Trophoblast cell (in vitro differentiated cells and primary cell): Measurements from ENCODE around the gene NBAS.

Source experiments
- DNase-seq, 2 donors: peaks; one replicate each; pipeline ENCODE4 v3.0.0-alpha.2; 2016
- H2AFZ ChIP-seq: 2 replicates; pipeline ENCODE4 v1.6.1; 2013; ENCODE audit warnings: low read length, moderate library complexity, mild to moderate bottlenecking; ENCODE audit not compliant: insufficient read depth, poor library complexity
- H2AK5ac ChIP-seq: 2 replicates; pipeline ENCODE4 v1.6.1; 2013; ENCODE audit warnings: mild to moderate bottlenecking, low read length
- H2BK120ac ChIP-seq: 2 replicates; pipeline ENCODE4 v1.6.1; 2013; ENCODE audit warnings: low read length, mild to moderate bottlenecking, moderate library complexity; ENCODE audit not compliant: insufficient read depth, poor library complexity
- H2BK12ac ChIP-seq: 2 replicates; pipeline ENCODE4 v1.6.1; 2013; ENCODE audit warnings: mild to moderate bottlenecking, low read length, moderate library complexity
- H2BK5ac ChIP-seq: 2 replicates; pipeline ENCODE4 v1.6.1; 2013; ENCODE audit warnings: low read length, low read depth, moderate library complexity, mild to moderate bottlenecking; ENCODE audit not compliant: poor library complexity
- H3K14ac ChIP-seq: 2 replicates; pipeline ENCODE4 v1.6.1; 2013; ENCODE audit warnings: mild to moderate bottlenecking, low read length
- H3K18ac ChIP-seq: 2 replicates; pipeline ENCODE4 v1.6.1; 2013; ENCODE audit warnings: mild to moderate bottlenecking, low read length
- H3K23ac ChIP-seq: 2 replicates; pipeline ENCODE4 v1.6.1; 2013; ENCODE audit warnings: low read length
- H3K27ac ChIP-seq: 2 replicates; pipeline ENCODE4 v1.5.1; 2013; ENCODE audit warnings: low read depth, mild to moderate bottlenecking, inconsistent platforms, low read length, moderate library complexity
- H3K27me3 ChIP-seq: 2 replicates; pipeline ENCODE4 v1.6.1; 2013; ENCODE audit warnings: inconsistent platforms, mild to moderate bottlenecking, low read length, moderate library complexity; ENCODE audit not compliant: insufficient read depth
- H3K36me3 ChIP-seq, 2 experiments: 1 replicate in 1 of 2; 2 replicates in 1 of 2; pipeline ENCODE4 v1.6.1; 2013; ENCODE audit warnings: low read length in 2 of 2, mild to moderate bottlenecking in 2 of 2, moderate library complexity in 1 of 2; ENCODE audit not compliant: insufficient read depth in 2 of 2, control insufficient read depth in 1 of 2
- H3K4ac ChIP-seq: 2 replicates; pipeline ENCODE4 v1.6.1; 2013; ENCODE audit warnings: low read depth, mild to moderate bottlenecking, low read length, moderate library complexity
- H3K4me1 ChIP-seq, 2 experiments: 1 replicate in 1 of 2; 2 replicates in 1 of 2; pipeline ENCODE4 v1.6.1; 2013; ENCODE audit warnings: low read length in 2 of 2, mild to moderate bottlenecking in 2 of 2, moderate library complexity in 1 of 2; ENCODE audit not compliant: insufficient read depth in 2 of 2, control insufficient read depth in 1 of 2
- H3K4me2 ChIP-seq: 2 replicates; pipeline ENCODE4 v1.6.1; 2013; ENCODE audit warnings: inconsistent platforms, mild to moderate bottlenecking, low read length, moderate library complexity
- H3K4me3 ChIP-seq: 2 replicates; pipeline ENCODE4 v1.5.1; 2013; ENCODE audit warnings: mild to moderate bottlenecking, low read depth, low read length, inconsistent platforms
- H3K79me1 ChIP-seq: one replicate; pipeline ENCODE4 v1.6.1; 2013; ENCODE audit warnings: low read length
- H3K79me2 ChIP-seq: 2 replicates; pipeline ENCODE4 v1.6.1; 2013; ENCODE audit warnings: low read length, mild to moderate bottlenecking; ENCODE audit not compliant: control insufficient read depth, insufficient read depth, poor library complexity
- H3K9ac ChIP-seq: 2 replicates; pipeline ENCODE4 v1.6.1; 2013; ENCODE audit warnings: mild to moderate bottlenecking, low read length
- H3K9me3 ChIP-seq: 2 replicates; pipeline ENCODE4 v1.6.1; 2013; ENCODE audit warnings: low read depth, mild to moderate bottlenecking, control low read depth, inconsistent platforms, low read length; ENCODE audit not compliant: insufficient read depth
- H4K12ac ChIP-seq: 2 replicates; pipeline ENCODE4 v1.6.1; 2013; ENCODE audit warnings: low read depth, mild to moderate bottlenecking, low read length, moderate library complexity
- H4K8ac ChIP-seq: 2 replicates; pipeline ENCODE4 v1.6.1; 2013; ENCODE audit warnings: low read depth, mild to moderate bottlenecking, low read length, moderate library complexity
- H4K91ac ChIP-seq: one replicate; pipeline ENCODE4 v1.6.1; 2013; ENCODE audit warnings: low read depth, mild to moderate bottlenecking, low read length, moderate library complexity
- WGBS: extraction: QIAGEN DNeasy Blood & Tissue Kit; methylation state at CpG from one replicate; pipeline ENCODE4 v1.1.7; 2013; ENCODE audit warnings: missing lambda C conversion rate; ENCODE audit not compliant: insufficient read length, insufficient coverage; ENCODE audit errors: extremely low coverage; 5-methylcytosine and 5-hydroxymethylcytosine counted together

The NBAS gene

GRCh38 chr2:15429032-15429431 is 132.1 kb downstream of the NBAS start:
- H3K79me1 ChIP-seq = no peaks in the 10 kb centered on the region
- no peak overlapping the region for H2BK120ac ChIP-seq
- H3K27ac ChIP-seq = no peak overlapping the region
- no peak overlapping the region for H3K4me3 ChIP-seq
- DNase-seq = no peak
- H3K79me2 ChIP-seq = no peaks in the 10 kb centered on the region
- H3K36me3 ChIP-seq = peaks cover 0 to 2% of the 10 kb centered on the region in 2 experiments
- no peaks in the 10 kb centered on the region for H3K27me3 ChIP-seq
- no CpG with 5 or more reads among the region's 1 CpG for WGBS
- H3K23ac ChIP-seq = no peak overlapping the region
- no peak overlapping the region for H3K9ac ChIP-seq
- H3K14ac ChIP-seq = no peak overlapping the region
- no peaks in the 10 kb centered on the region for H3K9me3 ChIP-seq
- H3K18ac ChIP-seq = no peak overlapping the region
- H4K91ac ChIP-seq = no peak overlapping the region
- H4K12ac ChIP-seq = no peak overlapping the region
- H3K4ac ChIP-seq = no peak overlapping the region
- no peak overlapping the region for H2AFZ ChIP-seq
- no peaks in the 10 kb centered on the region for H3K4me1 ChIP-seq
- H3K4me2 ChIP-seq = no peak overlapping the region
- H4K8ac ChIP-seq = no peak overlapping the region
- no peak overlapping the region for H2AK5ac ChIP-seq
- no peak overlapping the region for H2BK5ac ChIP-seq
- no peak overlapping the region for H2BK12ac ChIP-seq

DNA sequence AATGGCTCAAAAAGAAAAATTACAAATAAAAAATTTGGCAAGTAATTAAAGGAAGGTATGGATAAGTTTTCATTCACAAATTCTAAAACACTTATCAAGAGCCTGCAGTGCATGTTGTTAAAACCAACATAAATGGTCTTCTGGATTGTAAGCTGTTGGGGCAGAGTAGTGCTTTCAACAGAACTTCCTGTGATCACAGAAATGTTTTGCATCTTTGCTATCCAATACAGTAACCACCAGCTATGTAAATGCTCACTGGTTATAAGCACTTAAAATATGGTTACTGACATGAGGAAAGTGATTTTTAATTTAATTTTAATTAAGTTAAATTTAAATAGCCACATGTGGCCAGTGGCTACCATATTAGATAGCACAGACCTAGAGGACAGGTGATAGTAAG is 133.1 kb downstream of the NBAS start:
- H2AFZ ChIP-seq = no peak overlapping the region
- H3K4me3 ChIP-seq = no peak overlapping the region

GRCh38 chr2:15426606-15427005 is 134.5 kb downstream of the NBAS start:
- no peak for DNase-seq
- Histone ChIP-seq H2BK12ac (no peak overlapping the region), H3K9me3 (no peaks in the 10 kb centered on the region), H3K4ac (no peak overlapping the region), H3K18ac (no peak overlapping the region), H4K8ac (no peak overlapping the region), H3K4me2 (no peak overlapping the region), H3K27ac (no peak overlapping the region), H2AK5ac (no peak overlapping the region), H2BK120ac (no peak overlapping the region), H3K79me2 (no peaks in the 10 kb centered on the region), H3K79me1 (no peaks in the 10 kb centered on the region), H3K4me1 (no peaks in the 10 kb centered on the region), H2BK5ac (no peak overlapping the region), H3K9ac (no peak overlapping the region), H3K14ac (no peak overlapping the region), H4K91ac (no peak overlapping the region), H3K23ac (no peak overlapping the region), H3K4me3 (no peak overlapping the region), H3K36me3 (peaks cover 0 to 2% of the 10 kb centered on the region in 2 experiments), H3K27me3 (no peaks in the 10 kb centered on the region), H2AFZ (no peak overlapping the region), H4K12ac (no peak overlapping the region)
- WGBS = no CpG with 5 or more reads among the region's 5 CpGs

More for the DNA sequence above, 133.1 kb downstream of the NBAS start:
- DNase-seq = no peak
- Histone ChIP-seq H3K79me2 (no peaks in the 10 kb centered on the region), H3K9me3 (no peaks in the 10 kb centered on the region), H3K4me1 (no peaks in the 10 kb centered on the region), H3K18ac (no peak overlapping the region), H2BK5ac (no peak overlapping the region), H3K23ac (no peak overlapping the region), H4K8ac (no peak overlapping the region), H3K14ac (no peak overlapping the region), H4K91ac (no peak overlapping the region), H2AK5ac (no peak overlapping the region), H4K12ac (no peak overlapping the region), H3K36me3 (peaks cover 0 to 2% of the 10 kb centered on the region in 2 experiments), H2BK12ac (no peak overlapping the region), H3K4ac (no peak overlapping the region), H3K27ac (no peak overlapping the region), H3K79me1 (no peaks in the 10 kb centered on the region), H2BK120ac (no peak overlapping the region), H3K4me2 (no peak overlapping the region), H3K27me3 (no peaks in the 10 kb centered on the region), H3K9ac (no peak overlapping the region)

DNA sequence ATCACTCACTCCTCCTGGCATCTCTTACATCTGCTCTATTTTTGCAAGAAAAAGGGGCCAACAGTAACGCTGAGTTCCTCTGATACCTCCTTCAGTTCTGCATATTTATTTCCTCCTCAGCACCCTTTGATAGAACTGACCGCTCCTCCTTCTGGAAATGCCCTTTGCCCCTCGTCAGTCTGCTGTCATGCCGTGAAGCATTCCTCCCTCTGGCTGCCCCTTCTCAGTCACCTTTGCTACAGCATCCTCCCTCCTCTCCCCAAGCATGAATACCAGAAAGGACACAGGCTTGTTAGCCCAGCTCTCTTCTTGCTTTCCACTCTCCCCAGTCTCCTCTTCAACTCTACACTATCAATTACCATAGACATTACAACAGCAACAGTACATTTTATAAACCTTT is 135.4 kb downstream of the NBAS start:
- Histone ChIP-seq H4K8ac (no peak overlapping the region), H3K9ac (no peak overlapping the region), H3K27ac (no peak overlapping the region), H3K4ac (no peak overlapping the region), H3K79me2 (no peaks in the 10 kb centered on the region), H3K4me3 (no peak overlapping the region), H2BK5ac (no peak overlapping the region), H2AK5ac (no peak overlapping the region), H3K18ac (no peak overlapping the region), H4K91ac (no peak overlapping the region), H3K36me3 (peaks cover 0 to 2% of the 10 kb centered on the region in 2 experiments), H2BK12ac (peak overlapping the region; percentile 40), H3K79me1 (no peaks in the 10 kb centered on the region), H3K4me2 (no peak overlapping the region), H3K14ac (no peak overlapping the region), H2AFZ (no peak overlapping the region), H2BK120ac (no peak overlapping the region), H4K12ac (no peak overlapping the region), H3K27me3 (no peaks in the 10 kb centered on the region), H3K9me3 (no peaks in the 10 kb centered on the region), H3K23ac (no peak overlapping the region), H3K4me1 (no peaks in the 10 kb centered on the region)
- DNase-seq = no peak
- WGBS = no CpG with 5 or more reads among the region's 4 CpGs
